ENCODE data around the gene OASL.

Gene OASL

DNA sequence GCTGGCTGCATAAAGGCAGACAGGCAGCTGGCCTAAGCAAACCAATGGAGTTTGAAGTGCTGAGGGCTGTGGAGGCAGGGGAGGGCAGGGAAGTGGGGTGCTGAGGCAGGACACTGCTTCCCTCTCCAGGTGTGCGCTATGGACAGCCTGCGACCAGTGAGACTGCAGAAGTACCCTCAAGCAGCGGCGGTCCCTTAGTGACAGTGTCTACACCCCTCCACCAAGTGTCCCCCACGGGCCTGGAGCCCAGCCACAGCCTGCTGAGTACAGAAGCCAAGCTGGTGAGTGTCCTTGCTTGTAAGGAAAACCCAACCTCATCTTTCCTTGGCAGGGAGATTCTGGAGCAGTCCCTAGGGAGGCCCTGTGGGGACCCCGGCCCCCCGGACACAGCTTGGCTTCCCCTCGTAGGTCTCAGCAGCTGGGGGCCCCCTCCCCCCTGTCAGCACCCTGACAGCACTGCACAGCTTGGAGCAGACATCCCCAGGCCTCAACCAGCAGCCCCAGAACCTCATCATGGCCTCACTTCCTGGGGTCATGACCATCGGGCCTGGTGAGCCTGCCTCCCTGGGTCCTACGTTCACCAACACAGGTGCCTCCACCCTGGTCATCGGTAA lies 42.8 kb downstream of the OASL start:
- no peak for TF ChIP-seq POLR2A (IDR thresholded peaks at IDR 0.05; ENCODE audit: low read length)
- TF ChIP-seq GATA1 (IDR thresholded peaks at IDR 0.05; ENCODE audit: low read depth, low read length), result no peak

DNA sequence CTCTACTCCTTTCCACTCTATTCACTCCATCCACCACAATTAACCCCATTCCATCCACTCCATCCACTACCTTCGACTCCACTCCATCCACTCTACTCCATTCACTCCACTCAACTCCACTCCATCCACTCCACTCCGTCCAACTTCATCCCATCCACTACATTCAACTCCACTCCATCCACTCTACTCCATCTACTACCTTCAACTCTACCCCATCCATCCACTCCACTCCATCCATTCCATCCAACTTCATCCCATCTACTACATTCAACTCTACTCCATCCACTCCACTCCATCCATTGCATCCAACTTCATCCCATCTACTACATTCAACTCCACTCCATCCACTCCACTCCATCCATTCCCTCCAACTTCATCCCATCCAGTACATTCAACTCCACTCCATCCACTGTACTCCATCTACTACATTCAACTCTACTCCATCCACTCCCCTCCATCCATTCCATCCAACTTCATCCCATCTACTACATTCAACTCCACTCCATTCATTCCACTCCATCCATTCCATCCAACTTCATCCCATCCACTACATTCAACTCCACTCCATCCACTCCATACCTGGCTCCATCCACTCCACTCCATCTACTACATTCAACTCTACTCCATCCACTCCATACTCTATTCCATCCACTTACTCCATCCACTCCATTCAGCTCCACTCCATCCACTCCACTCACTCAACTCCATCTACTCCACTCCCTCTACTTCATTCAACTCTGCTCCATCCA lies 44.3 kb downstream of the OASL start:
- TF ChIP-seq POLR2A (IDR thresholded peaks at IDR 0.05; ENCODE audit: low read length) (no peak), GATA1 (IDR thresholded peaks at IDR 0.05; ENCODE audit: low read depth, low read length) (no peak)
- DNase-seq, result no peak

More for the DNA sequence above, 42.8 kb downstream of the OASL start:
- no peak for DNase-seq

DNA sequence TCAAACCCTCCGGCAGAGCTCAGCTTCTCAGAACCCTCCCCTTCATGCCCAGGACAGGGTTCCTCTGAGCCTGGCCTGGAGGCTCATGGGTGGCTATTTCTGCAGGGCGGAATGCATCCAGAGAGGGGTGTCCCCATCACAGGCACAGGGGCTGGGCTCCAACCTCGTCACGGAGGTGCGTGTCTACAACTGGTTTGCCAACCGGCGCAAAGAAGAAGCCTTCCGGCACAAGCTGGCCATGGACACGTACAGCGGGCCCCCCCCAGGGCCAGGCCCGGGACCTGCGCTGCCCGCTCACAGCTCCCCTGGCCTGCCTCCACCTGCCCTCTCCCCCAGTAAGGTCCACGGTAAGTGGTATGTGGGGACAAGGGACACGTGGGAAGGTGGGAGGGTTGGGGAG lies 45.0 kb downstream of the OASL start:
- TF ChIP-seq GATA1 (IDR thresholded peaks at IDR 0.05; ENCODE audit: low read depth, low read length) (no peak), POLR2A (IDR thresholded peaks at IDR 0.05; ENCODE audit: low read length) (no peak)

DNA sequence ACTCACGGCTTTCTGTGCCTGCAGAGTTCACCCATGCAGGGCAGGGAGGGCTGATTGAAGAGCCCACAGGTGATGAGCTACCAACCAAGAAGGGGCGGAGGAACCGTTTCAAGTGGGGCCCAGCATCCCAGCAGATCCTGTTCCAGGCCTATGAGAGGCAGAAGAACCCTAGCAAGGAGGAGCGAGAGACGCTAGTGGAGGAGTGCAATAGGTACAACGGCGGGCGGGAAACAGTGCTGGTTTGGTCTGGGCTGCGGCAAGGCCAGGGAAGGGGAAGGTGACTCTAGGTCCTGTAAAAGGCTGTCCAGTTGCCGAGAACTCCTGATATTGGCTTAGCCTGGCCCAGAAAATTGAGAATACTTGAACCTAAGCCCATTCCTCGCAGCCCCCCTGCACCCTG lies 45.5 kb downstream of the OASL start:
- DNase-seq, result no peak
- no peak for TF ChIP-seq GATA1 (IDR thresholded peaks at IDR 0.05; ENCODE audit: low read depth, low read length)
- no peak for TF ChIP-seq POLR2A (IDR thresholded peaks at IDR 0.05; ENCODE audit: low read length)

More for the DNA sequence above, 45.0 kb downstream of the OASL start:
- no peak for DNase-seq

DNA sequence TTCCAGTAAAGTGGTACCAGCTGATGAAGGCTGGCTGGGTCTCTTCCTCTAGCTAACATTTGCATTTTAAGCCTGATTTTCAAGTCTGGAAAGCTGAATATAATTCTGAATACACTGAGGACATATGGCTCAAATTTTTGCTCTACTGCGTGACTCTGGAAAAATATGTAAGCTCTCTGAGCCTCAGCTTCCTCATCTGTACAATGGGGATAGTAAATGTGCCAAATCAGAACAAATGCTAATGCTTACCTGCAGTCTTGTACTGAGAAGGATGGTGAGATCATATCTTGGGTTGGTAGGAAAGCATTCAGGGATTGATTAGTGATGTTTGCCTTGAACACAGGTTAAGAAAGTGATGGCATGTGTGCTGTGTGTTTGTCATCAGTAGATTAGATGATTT lies 46.1 kb downstream of the OASL start:
- DNase-seq, result no peak
- TF ChIP-seq GATA1 (IDR thresholded peaks at IDR 0.05; ENCODE audit: low read depth, low read length) (no peak), POLR2A (IDR thresholded peaks at IDR 0.05; ENCODE audit: low read length) (no peak)

DNA sequence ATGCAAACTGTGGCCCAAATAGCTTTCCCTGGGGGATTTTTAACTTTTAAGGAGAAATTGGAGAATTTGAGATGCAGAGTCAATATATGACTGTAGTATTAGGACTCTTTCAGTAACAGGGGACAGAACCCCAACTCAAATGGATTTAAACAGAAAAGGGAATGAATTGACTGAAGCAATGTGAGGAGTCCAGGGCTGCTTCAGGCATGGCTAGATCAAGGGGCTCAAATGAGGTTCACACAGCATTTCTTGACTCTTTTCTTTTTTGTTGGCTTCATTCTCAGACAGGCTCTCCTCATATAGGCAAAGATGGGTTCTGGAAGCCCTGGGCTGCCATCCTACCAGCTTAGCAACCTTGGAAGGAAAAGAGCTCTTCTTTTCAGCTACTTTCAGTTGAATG lies 47.1 kb downstream of the OASL start:
- DNase-seq, result no peak
- TF ChIP-seq POLR2A (IDR thresholded peaks at IDR 0.05; ENCODE audit: low read length), result no peak
- TF ChIP-seq GATA1 (IDR thresholded peaks at IDR 0.05; ENCODE audit: low read depth, low read length), result no peak

- no peak for DNase-seq
- TF ChIP-seq POLR2A (IDR thresholded peaks at IDR 0.05; ENCODE audit: low read length) (no peak), GATA1 (IDR thresholded peaks at IDR 0.05; ENCODE audit: low read depth, low read length) (no peak)
These were observed 48.5 kb downstream of the OASL start for GRCh38 chr12:120990487-120991055.

GRCh38 chr12:120989687-120990086 lies 49.4 kb downstream of the OASL start:
- DNase-seq, result no peak

DNA sequence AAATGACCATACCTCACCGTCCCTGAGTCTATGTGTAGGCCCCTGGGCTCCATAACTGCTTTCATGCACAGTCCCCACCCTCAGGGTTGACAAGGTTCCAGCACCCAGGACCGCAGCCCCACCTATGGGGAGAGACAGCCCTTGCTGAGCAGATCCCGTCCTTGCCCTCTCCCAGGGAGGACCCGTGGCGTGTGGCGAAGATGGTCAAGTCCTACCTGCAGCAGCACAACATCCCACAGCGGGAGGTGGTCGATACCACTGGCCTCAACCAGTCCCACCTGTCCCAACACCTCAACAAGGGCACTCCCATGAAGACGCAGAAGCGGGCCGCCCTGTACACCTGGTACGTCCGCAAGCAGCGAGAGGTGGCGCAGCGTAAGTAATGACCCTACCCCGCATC lies 50.4 kb downstream of the OASL start:
- DNase-seq, result no peak
- no peak for TF ChIP-seq POLR2A (IDR thresholded peaks at IDR 0.05; ENCODE audit: low read length)
- no peak for TF ChIP-seq GATA1 (IDR thresholded peaks at IDR 0.05; ENCODE audit: low read depth, low read length)

More at GRCh38 chr12:120989687-120990086, 49.4 kb downstream of the OASL start:
- TF ChIP-seq POLR2A (IDR thresholded peaks at IDR 0.05; ENCODE audit: low read length) (no peak), GATA1 (IDR thresholded peaks at IDR 0.05; ENCODE audit: low read depth, low read length) (no peak)

DNA sequence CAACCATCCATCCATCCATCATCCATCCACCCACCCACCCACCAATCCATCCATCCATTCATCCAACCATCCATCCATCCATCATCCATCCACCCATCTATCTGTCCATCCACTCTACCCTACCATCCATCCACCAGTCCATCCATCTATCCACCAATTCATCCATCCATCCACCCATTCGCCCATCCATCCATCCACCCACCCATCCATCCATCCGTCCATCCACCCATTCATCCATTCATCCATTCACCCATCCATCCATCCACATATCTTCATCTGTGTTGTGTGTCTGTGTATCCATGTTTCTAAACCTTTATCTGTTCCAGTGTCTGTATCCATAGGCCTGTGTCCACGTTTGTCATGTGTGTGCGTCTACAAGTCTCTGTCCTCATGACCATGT lies 50.8 kb downstream of the OASL start:
- no peak for DNase-seq

DNA sequence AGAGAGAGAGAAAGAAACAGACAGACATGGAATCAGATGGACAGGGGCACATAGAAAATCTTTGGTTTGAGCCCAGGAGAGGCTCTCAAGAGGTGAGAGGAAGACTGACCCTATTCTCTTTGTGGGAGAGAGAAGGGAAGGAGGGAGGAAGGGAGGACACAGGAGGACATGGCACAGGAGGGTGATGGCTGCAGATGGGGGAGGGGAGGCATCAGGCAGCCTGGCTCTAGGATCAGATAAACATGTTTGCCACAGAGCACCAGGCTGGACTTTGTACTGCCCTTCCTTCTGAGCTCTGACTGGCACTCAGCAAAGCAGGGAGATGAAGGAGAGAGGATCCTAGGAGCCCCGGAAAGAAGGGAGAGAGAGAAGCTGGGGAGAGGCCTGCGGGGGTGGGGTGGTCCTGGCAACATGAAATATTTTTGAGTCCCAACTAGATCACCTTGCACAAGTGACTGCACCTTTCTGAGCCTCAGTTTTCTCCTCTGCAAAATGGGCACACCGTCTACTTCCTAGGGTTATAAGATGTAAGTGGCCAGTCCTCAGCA lies 54.6 kb downstream of the OASL start:
- peak in 1 of 2 experiments; percentile 22 for DNase-seq
- TF ChIP-seq POLR2A (IDR thresholded peaks at IDR 0.05; ENCODE audit: low read length) (no peak), GATA1 (IDR thresholded peaks at IDR 0.05; ENCODE audit: low read depth, low read length) (no peak)

More for the DNA sequence above, 50.8 kb downstream of the OASL start:
- TF ChIP-seq GATA1 (IDR thresholded peaks at IDR 0.05; ENCODE audit: low read depth, low read length) (no peak), POLR2A (IDR thresholded peaks at IDR 0.05; ENCODE audit: low read length) (no peak)

- TF ChIP-seq POLR2A (IDR thresholded peaks at IDR 0.05; ENCODE audit: low read length), result no peak
- no peak for TF ChIP-seq GATA1 (IDR thresholded peaks at IDR 0.05; ENCODE audit: low read depth, low read length)
- DNase-seq, result no peak
These were observed 55.3 kb downstream of the OASL start for GRCh38 chr12:120983759-120984158.

DNA sequence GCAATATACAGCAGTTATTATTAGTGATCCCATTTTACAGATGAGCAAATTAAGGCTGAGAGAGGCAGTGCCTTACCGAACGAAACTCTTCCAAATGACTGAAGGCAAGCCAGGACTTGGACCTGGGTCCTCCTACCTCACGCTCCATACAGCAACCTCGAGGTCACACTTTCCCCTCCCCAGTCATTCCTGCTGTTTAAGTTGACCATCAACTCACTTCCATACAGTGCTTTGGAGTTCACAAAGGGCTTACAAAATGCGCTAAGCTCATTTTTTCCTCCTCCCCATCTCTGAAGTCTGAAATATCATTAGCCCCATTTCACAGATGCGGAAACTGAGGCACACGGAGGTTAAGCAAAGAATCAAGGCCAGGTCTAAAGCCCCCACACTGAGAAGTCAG lies 56.4 kb downstream of the OASL start:
- TF ChIP-seq POLR2A (IDR thresholded peaks at IDR 0.05; ENCODE audit: low read length), result no peak
- TF ChIP-seq GATA1 (IDR thresholded peaks at IDR 0.05; ENCODE audit: low read depth, low read length), result no peak
- DNase-seq, result no peak

GRCh38 chr12:120981407-120981941 lies 57.6 kb downstream of the OASL start:
- TF ChIP-seq POLR2A (IDR thresholded peaks at IDR 0.05; ENCODE audit: low read length) (no peak), GATA1 (IDR thresholded peaks at IDR 0.05; ENCODE audit: low read depth, low read length) (no peak)
- DNase-seq, result no peak
